HG03025 (cell line): ENCODE results near the gene PRDM16.

Experiments
- ATAC-seq: cut with Tn5 transposase; IDR thresholded peaks from one replicate; pipeline ENCODE4 v1.9.1; 2021; ENCODE audit warnings: mild to moderate bottlenecking, moderate library complexity; ENCODE audit not compliant: unreplicated experiment, low FRiP score

PRDM16 gene

GRCh38 chr1:3068564-3069431 is at the start of gene PRDM16:
Gene PRDM16, plus strand, starts transcription at chr1:3069203. Its CDS starts 57 bp downstream, at chr1:3069260.
- no peak for ATAC-seq

DNA sequence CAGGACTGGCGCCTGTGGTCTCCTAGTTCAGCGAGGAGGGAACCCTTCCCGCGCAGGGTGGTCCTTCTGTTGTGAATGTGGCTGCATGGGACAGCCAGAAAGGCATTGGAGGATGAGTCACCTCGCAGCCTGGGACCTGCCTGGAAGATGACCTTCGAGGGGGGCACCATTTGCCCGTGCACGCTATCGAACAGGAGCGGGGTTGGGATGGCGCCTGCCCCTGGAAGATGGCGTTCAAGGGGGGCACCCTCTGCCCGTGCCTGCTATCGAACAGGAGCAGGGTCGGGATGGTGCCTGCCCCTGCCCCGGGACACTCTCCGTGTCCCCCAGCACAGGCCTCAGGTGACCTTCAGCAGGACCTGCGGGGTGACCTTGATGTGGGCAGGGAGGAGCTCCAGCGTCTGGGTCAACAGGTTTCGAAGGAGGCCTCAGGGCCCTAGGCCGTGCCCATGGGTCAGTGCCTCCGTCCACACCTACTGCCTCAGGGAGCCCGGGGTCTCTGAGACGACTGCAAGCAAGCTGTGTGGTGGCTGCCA is 49.4 kb upstream of the PRDM16 start:
- no peak for ATAC-seq

DNA sequence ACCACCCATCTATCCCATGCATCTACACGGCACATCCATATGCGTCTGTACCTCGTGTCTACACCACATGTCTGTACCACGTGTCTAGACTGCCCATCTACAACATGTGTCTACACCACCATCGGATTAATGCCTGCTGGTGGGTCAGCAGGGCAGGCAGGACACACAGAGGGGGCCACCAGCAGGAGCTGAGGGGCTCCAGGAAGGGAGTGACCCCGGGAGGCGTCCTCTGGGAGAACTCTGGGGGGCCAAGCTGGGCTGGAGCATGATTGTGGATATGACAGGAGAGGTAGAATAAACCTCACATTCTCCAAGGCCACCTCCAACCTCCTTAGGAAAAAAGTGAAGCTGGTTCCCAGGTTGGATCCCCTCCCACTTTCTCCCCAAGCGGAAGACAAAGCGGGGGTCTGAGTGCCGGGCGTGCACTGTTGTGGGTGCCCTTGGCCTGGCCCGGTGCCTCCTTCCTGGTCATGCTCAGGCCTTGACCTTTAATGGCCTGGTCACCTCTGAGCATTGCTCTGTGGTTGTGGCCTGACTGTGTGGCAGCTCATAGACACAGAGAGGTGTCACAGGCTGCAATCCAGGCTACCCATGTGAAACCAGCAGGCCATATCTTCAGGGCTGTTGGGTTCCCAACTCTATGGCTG is 48.6 kb upstream of the PRDM16 start:
- ATAC-seq, result no peak

DNA sequence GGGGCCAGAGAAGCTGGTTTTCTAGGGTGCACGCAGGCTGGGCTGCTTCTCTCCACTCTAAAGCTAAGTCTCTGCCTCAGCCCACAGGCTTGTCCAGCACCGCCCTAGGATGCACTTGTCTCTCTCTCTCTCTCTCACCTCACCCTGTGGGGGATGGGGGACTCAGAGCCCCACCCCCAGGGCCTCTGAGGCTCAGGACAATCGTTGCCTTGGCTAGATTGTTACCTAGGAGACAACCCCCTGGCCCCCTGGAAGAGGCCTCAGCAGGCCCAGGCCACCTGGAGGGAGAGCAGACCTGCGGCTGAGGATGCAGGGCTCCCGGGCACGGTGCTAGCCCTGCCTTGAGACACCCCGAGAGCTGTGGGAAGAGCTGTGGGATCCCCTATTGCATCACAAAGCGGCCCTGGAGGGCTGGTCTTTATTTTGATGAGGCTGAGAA is 47.8 kb upstream of the PRDM16 start, which contains the start of gene ACTRT2:
TSS of gene ACTRT2 (plus strand) at position 235 of the 439 bp plus-strand sequence. CDS start 220 bp downstream, outside the sequence.
- no peak for ATAC-seq

DNA sequence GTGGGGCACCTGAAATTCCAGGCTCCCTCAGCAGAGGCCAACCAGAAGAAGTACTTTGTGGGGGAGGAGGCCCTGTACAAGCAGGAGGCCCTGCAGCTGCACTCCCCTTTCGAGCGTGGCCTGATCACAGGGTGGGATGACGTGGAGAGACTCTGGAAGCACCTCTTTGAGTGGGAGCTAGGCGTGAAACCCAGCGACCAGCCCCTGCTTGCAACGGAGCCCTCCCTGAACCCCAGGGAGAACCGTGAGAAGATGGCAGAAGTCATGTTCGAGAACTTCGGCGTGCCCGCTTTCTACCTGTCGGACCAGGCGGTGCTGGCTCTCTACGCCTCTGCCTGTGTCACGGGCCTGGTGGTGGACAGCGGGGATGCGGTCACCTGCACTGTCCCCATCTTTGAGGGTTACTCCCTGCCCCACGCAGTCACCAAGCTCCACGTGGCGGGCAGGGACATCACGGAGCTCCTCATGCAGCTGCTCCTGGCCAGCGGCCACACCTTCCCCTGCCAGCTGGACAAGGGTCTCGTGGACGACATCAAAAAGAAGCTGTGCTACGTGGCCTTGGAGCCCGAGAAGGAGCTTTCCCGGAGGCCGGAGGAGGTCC is 47.1 kb upstream of the PRDM16 start:
- ATAC-seq, result no peak

- ATAC-seq, result no peak
Observed at GRCh38 chr1:3022511-3022973, 46.5 kb upstream of the PRDM16 start.

DNA sequence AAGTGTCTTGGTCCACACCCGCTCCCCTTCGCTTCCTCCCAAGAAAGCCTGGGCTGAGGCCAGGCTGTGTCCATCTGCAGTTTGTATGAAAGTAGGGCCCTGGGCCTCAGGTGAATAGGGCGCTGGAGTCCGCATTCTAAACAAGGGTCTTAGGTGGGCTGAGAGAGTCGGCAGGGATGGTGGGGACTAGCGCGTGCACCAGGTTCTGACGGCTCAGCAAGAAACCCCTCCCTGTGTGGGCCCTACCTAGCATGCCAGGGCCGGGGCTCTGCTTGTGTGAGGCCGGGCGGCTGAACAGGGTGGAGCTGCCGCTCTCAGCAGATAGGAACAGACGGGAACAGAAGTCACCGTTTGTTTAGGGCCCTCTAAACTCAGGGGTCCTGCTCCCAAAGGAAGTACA is 46.0 kb upstream of the PRDM16 start:
- no peak for ATAC-seq

DNA sequence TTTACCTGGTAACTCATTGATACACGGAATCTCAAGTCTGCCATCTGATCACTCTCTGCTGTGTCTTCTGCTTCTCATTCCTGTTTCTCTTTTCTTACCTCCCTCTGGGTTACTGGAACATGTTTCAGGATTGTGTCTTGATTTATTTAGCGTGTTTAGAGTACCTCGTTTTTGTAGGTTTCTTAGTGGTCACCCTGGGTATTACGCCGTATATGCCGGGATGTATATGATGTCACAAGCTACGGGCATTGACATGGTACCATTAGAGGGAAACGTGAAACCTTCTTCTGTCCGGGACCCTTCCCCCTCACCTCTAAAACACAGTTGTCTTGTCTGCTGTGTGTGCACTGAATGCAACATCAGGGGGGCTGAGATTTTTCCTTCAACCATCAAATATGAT is 45.0 kb upstream of the PRDM16 start:
- ATAC-seq, result no peak

DNA sequence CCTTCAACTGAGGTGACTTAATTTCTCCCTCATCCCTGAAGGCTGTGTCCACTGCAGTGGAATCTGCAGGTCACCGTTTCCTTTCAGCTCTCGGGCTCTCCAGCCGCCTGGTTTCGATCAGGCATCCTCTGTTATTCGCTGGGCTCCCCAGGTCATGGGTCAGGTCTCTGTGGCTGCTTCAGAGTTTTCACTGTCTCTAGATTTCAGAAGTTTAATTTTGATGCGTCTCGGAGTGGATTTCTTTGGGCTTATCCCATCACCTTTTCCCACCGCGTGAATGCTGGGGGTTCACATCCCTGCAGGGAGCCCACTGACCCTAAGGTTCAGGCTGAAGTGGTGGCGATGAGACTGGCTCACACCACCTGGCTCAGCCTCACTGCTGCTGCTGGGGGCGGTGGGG is 44.4 kb upstream of the PRDM16 start:
- ATAC-seq, result no peak

GRCh38 chr1:3026124-3026523 is 42.9 kb upstream of the PRDM16 start:
- no peak for ATAC-seq

- no peak for ATAC-seq
Observed at GRCh38 chr1:3026581-3027391, 42.2 kb upstream of the PRDM16 start.

- no peak for ATAC-seq
Observed at GRCh38 chr1:3027611-3028371, 41.2 kb upstream of the PRDM16 start.

DNA sequence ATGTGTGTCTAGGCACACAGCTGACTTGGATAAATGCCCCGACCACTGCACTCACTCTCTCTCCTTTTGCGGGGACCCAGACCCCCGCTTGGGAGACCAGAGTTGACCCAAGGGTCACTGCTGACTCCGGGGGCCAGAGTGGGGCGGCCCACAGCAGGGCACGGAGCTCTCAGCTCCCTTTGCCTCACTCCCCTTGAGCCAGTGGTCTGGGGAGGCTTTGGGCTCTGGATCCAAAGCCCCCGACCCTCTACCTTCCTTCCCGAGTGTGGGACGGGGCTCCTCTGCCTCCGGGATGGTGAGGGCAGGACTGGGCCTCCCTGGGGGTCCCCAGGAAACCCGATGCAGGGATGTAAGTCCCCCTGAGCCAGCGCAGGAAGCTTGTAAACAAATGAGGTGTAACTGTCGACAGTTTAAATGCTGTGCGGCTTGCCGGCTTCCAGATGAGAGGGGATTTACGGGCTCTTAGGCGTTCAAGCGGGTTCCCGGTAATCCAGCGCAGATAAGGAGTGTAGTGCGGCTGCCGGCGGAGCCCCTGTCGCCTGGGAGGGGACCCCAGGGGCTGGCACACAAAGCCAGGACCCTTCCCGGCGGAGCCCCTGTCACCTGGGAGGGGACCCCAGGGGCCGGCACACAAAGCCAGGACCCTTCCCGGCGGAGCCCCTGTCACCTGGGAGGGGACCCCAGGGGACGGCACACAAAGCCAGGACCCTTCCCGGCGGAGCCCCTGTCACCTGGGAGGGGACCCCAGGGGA is 40.3 kb upstream of the PRDM16 start:
- ATAC-seq, result no peak

DNA sequence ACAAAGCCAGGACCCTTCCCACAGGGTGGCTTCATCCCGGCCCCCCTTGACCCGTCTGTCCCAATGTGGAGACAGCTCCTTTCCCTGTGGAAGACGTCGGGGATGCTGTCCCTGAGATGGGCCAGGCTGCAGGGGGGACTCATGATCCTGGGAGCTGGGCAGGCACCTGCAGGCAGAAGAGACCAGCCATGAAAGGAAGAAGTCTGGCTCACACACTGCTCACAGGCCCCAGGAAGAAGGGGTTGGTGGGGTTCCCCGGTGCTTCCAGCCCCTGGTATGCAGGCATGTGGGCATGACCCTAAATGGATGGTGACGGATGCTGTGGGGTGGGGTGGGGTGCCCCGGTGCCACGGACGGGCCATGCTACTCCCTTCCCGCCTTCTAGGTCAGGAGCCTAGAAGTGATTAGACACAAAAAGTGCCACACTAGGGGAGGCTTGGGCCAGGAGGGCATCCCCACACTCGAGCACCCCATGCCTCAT is 39.5 kb upstream of the PRDM16 start:
- no peak for ATAC-seq

DNA sequence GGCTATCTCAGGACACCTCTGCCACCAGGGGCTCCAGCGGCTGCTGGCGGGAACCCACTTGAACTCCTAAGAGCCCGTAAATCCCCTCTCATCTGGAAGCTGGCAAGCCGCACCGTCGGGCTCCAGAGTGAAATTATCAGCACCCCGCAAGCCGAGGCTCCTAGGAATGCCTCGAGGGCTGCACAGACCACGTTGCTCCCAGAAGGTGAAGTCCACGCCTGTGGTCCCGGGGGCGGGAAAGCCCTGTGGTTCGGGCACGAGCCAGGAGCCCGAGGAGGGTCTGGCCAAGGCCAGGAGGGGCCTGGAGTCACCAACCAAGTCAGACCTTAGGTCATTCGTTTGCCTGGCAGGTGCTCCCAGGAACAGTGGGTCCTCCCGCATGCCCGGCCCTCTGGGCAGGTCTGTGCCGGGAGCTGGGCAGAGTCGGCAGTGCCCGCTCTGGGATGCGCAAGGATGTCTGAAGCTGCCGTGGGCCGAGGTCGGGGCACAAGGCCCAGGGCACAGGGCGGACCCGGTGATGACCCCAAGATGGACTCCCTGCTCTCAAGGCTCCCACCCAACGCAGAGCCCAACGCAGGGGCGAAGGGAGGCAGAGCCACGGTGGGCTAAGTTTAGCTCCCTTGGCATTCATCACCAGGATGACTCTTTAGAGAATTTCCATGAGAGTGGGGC is 38.9 kb upstream of the PRDM16 start:
- no peak for ATAC-seq

DNA sequence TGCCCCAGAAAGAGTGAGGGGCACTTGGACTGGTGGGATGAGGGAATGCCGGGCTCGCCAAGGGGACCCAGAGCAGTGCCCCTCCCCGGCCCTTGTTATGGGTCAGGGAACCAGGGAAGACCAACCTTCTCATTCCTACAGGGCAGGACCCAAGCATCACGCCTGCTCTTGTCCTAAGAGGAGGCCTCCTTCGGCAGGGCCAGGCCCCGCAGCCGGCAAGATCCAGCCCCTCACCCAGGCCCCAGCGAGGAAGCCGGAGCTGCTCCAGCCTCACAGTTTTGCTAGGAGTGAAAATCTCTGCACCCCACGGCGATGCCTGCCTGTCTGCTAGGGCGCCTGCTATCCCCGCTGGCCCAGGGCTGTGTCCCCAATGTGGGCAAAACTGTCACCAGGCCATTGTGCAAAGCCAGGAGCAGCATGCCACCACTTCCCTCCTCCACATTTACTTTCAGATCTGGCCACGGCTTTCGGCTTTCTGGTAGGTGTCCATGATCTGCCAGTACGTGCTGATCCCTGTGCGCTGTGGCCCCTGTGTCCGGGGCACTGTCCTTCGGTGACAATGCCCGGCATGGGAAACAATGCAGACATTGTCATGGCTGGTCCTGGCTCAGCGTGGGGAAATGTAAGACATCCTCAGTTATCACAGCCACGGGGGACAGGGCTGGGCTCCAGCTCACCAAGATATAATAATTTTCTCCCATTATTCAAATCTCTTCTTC is 38.2 kb upstream of the PRDM16 start:
- ATAC-seq, result no peak
